Right lobe of liver (tissue), 6 donors: ENCODE results near the gene WBP2. TPM values are rescaled to one million over a fixed set of nuclear protein-coding genes. Genes with fewer than 3 reads are reported as not detected.
"Not testable (repeated sequence)": the region's sequence is repeated elsewhere in the genome, so short reads cannot be mapped to it uniquely, and the experiment has no call there.

Source experiments
- ATAC-seq, 4 donors: fragments of 200-7000 bp; cut with Tn5 transposase; one replicate each; pipeline ENCODE4 v1.9.1; 2020; ENCODE audit warnings: mild to moderate bottlenecking in 4 of 4, moderate library complexity in 4 of 4
- DNase-seq, 3 donors: peaks; one replicate each; pipeline ENCODE4 v3.0.0-alpha.2; 2020
- H3K27ac ChIP-seq, 3 donors: fragments of 200-600 bp; one replicate each; pipeline ENCODE4 v1.8.0; 2022
- H3K27me3 ChIP-seq, 2 donors: fragments of 200-600 bp; one replicate each; pipeline ENCODE4 v1.8.0; 2022
- H3K36me3 ChIP-seq, 4 donors: fragments of 200-600 bp; sonication (generic) in 1 of 4; one replicate each; pipeline versions ENCODE4 v1.5.1 to v1.8.0; 2017 to 2022; ENCODE audit warnings: control low read depth in 1 of 4
- H3K4me1 ChIP-seq, 4 donors: fragments of 200-600 bp; sonication (generic) in 1 of 4; one replicate each; pipeline versions ENCODE4 v1.5.1 to v1.8.0; 2017 to 2022; ENCODE audit warnings: control low read depth in 1 of 4
- H3K4me3 ChIP-seq, 3 donors: fragments of 200-600 bp; one replicate each; pipeline ENCODE4 v1.8.0; 2022
- H3K9me3 ChIP-seq, 4 donors: fragments of 200-600 bp; sonication (generic) in 1 of 4; one replicate each; pipeline versions ENCODE4 v1.5.1 to v1.8.0; 2017 to 2022; ENCODE audit warnings: control low read depth in 1 of 4
- CTCF ChIP-seq, 4 donors: fragments of 200-600 bp in 3 of 4; fragments of 450-650 bp in 1 of 4; IDR thresholded peaks; one replicate each; pipeline versions ENCODE4 v1.5.1 to v1.8.0; 2016 to 2022; ENCODE audit warnings: antibody characterized with exemption in 4 of 4, mild to moderate bottlenecking in 2 of 4
- POLR2A ChIP-seq: fragments of 450-650 bp; IDR thresholded peaks from one replicate; pipeline ENCODE4 v1.6.1; 2017; ENCODE audit warnings: antibody characterized with exemption, mild to moderate bottlenecking
- whole genome bisulfite sequencing: methylation state at CpG from one replicate; pipeline ENCODE4 v1.1.6; 2018; ENCODE audit warnings: low coverage, low lambda C conversion rate; ENCODE audit not compliant: insufficient coverage; ENCODE audit errors: missing lambda C conversion rate; 5-methylcytosine and 5-hydroxymethylcytosine counted together
- intact Hi-C, 2 donors: fragments of 100-400 bp; cut with DNase I; formaldehyde crosslinking; loops; one replicate each; pipeline versions ENCODE4 v1.11.2 to v1.14.1; 2022
- total RNA-seq, 6 experiments: library from RNA; depleted of rRNA in 2 of 6; stranded (reverse); fragments of >200 nt in 2 of 6; fragmentation: NEBNext Ultra II Directional in 3 of 6; extraction: Animal tissue kit (Norgen Biotek cat#: 25700) in 3 of 6; gene quantifications; one replicate each; pipeline versions ENCODE4 v1.1.0 to v1.2.4, GENCODE V29; 2016 to 2023
- donor health status: DM: no; HTN: yes; CAD: no.
- donor health status: DM: no; HTN: no; CAD: no.
- donor health status: DM: no; HTN: no; CAD: no.
- donor health status: DM: no; HTN: yes; CAD: no.
- donor health status: DM: no; HTN: yes; CAD: no.

Gene WBP2
- total RNA-seq, 6 experiments from 2014 or later = 57.5 to 99.2 (median 68.7) TPM

GRCh38 chr17:75813081-75814020, 41.8 kb downstream of the WBP2 start:
- H3K27ac ChIP-seq = no peak overlapping the region
- H3K36me3 ChIP-seq = peaks cover 0 to 33% (median 14%) of the 10 kb centered on the region in 4 donors
- intact Hi-C loops = no loop called here
- peak in 2 of 3 donors; percentile 45 to 46 for DNase-seq
- H3K9me3 ChIP-seq = no peaks in the 10 kb centered on the region
- no peak for ATAC-seq
- peaks cover 0 to 14% (median 7%) of the 10 kb centered on the region in 4 donors for H3K4me1 ChIP-seq
- 89% methylated on average over 12 of the region's 24 CpGs for WGBS
- no peaks in the 10 kb centered on the region for H3K27me3 ChIP-seq
- no peak for TF ChIP-seq CTCF (IDR thresholded peaks at IDR 0.05)
- no peak overlapping the region for H3K4me3 ChIP-seq

- H3K9me3 ChIP-seq = no peaks in the 10 kb centered on the region
- TF ChIP-seq POLR2A (no peak), CTCF (IDR thresholded peaks at IDR 0.05) (no peak)
- no peak for ATAC-seq
- H3K4me1 ChIP-seq = peaks cover 0 to 16% (median 7%) of the 10 kb centered on the region in 4 donors
- H3K27ac ChIP-seq = no peak overlapping the region
- no peak overlapping the region for H3K4me3 ChIP-seq
- intact Hi-C loops = no loop called here
- no peaks in the 10 kb centered on the region for H3K27me3 ChIP-seq
- DNase-seq = peak in 2 of 3 donors; percentile 37 to 43
- 94% methylated on average over 11 of the region's 27 CpGs for WGBS
- H3K36me3 ChIP-seq = peaks cover 0 to 30% (median 12%) of the 10 kb centered on the region in 4 donors
Measured at GRCh38 chr17:75812096-75813013, 42.8 kb downstream of the WBP2 start.

DNA sequence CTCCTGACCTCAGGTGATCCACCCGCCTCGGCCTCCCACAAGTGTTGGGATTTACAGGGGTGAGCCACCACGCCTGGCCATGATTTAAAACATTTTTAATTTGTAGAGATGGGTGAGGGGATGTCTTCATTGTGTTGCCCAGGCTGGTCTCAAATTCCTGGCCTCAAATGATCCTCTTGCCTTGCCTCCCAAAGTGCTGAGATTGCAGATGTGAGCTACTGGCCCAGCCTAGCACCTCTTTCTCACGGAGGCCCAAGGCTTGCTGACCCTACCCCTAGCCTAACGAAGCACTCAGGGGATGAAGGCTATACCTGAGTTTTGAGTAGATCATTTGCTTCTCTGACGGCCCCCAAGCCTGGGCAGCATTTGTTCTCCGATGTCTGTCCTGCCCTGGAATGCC, 44.0 kb downstream of the WBP2 start:
- H3K36me3 ChIP-seq = peaks cover 0 to 27% (median 11%) of the 10 kb centered on the region in 4 donors

GRCh38 chr17:75810756-75811155, 44.4 kb downstream of the WBP2 start:
- H3K27me3 ChIP-seq, H3K4me3 ChIP-seq, ATAC-seq, H3K9me3 ChIP-seq, H3K27ac ChIP-seq, intact Hi-C loops: not testable (repeated sequence)
- peaks cover 0 to 27% (median 11%) of the 10 kb centered on the region in 4 donors for H3K36me3 ChIP-seq
- peaks cover 0 to 16% (median 7%) of the 10 kb centered on the region in 4 donors for H3K4me1 ChIP-seq
- 86% methylated on average over 7 of the region's 11 CpGs for WGBS
- DNase-seq = peak in 1 of 3 donors; percentile 25

More for the DNA sequence above, 44.0 kb downstream of the WBP2 start:
- intact Hi-C loops = no loop called here
- Histone ChIP-seq H3K4me1 (peaks cover 0 to 16% (median 7%) of the 10 kb centered on the region in 4 donors), H3K9me3 (no peaks in the 10 kb centered on the region), H3K27ac (no peak overlapping the region), H3K27me3 (no peaks in the 10 kb centered on the region), H3K4me3 (no peak overlapping the region)
- ATAC-seq (no peak), DNase-seq (peak in 1 of 3 donors; percentile 27)
- 80% methylated on average over 3 of the region's 7 CpGs for WGBS
- TF ChIP-seq POLR2A (no peak), CTCF (IDR thresholded peaks at IDR 0.05) (no peak)
